PC-9 (cell line): ENCODE results near the gene HMSD.

Source experiments
- EZH2 ChIP-seq: fragments of 200-600 bp; sonication (generic); IDR thresholded peaks from 2 replicates; pipeline ENCODE4 v1.8.0; 2017; ENCODE audit warnings: antibody characterized with exemption, low read depth
- TF ChIP-seq, protein P1 (sequence below): fragments of 200-600 bp; sonication (generic); conservative IDR thresholded peaks from 2 replicates; pipeline ENCODE4 v1.6.1; 2017; ENCODE audit warnings: mixed run types, antibody characterized with exemption, mild to moderate bottlenecking, moderate library complexity

DNA sequence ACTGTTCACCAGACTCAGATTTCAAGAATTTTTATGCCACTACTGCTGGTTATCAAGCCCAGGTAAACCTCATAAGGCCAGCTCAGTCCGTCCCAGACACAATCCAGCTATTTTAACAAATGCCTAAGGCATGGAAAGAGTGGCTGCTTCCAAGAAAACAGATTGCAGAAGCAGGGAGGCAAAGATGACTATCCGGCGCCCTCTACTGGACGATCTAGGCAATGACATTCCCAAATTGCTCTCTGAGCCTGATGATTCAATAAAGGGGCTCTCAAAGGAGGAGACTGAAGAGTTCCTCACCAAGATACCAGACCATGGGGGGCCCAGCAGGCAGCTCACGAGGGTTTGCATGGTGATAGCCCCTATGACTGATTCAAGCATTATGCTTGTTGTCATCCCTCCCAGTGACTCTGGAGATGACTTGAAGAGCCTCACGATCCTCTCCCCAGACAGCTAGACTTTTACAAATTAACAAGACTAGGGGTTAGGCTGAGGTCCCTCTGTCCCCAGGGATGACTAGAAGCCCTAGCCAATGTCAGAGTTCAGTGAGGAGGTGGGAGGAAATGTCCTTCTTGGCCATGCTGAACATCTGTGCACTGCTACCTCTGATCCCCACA is 45.8 kb downstream of the HMSD start:
- TF ChIP-seq, protein P1, sequence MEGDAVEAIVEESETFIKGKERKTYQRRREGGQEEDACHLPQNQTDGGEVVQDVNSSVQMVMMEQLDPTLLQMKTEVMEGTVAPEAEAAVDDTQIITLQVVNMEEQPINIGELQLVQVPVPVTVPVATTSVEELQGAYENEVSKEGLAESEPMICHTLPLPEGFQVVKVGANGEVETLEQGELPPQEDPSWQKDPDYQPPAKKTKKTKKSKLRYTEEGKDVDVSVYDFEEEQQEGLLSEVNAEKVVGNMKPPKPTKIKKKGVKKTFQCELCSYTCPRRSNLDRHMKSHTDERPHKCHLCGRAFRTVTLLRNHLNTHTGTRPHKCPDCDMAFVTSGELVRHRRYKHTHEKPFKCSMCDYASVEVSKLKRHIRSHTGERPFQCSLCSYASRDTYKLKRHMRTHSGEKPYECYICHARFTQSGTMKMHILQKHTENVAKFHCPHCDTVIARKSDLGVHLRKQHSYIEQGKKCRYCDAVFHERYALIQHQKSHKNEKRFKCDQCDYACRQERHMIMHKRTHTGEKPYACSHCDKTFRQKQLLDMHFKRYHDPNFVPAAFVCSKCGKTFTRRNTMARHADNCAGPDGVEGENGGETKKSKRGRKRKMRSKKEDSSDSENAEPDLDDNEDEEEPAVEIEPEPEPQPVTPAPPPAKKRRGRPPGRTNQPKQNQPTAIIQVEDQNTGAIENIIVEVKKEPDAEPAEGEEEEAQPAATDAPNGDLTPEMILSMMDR = peak; percentile 94
- TF ChIP-seq EZH2 = no peak
